HL-60/S4 treated with retinoic acid at 250 ng/mL for 4 days and 3 days (cell line): ENCODE measurements around the gene FAAP100.

Experiments
- in situ Hi-C: fragments of 300-500 bp; cut with MboI; formaldehyde crosslinking; loops from 2 replicates; pipeline ENCODE4 v1.7.0; 2022; ENCODE audit warnings: low sequenced_read_pairs

FAAP100 gene

DNA sequence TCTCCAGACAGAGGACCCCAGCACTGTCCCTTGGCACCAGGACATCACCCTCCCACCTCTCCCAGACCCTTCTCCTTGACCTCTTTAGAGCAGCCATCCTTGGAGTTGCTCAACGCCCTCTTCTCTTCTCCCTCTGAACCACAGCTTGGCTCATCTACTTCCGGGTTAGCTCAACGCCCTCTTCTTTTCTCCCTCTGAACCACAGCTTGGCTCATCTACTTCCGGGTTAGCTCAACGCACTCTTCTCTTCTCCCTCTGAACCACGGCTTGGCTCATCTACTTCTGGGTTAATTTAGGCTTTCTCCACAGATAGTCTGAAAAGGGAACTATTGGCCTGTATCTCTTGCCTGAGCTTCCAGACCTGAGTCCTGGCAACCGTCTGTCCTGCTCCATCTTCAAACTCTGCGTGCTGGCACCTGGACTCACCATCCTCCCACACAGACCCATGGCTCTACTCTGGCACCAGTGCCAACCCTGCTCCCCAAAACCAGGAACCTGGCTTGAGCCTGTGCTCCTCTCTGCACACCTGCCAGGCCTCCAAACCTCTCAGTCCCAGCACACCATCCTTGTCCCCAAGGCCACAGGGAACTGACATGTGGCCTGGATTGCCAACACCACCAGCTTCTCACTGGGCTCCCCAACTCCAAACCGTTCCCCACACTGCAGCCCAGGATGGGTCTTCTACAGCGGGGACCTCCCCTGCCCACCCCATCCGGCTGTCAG is 25.3 kb upstream of the FAAP100 start:
- in situ Hi-C loops, result no loop called here

DNA sequence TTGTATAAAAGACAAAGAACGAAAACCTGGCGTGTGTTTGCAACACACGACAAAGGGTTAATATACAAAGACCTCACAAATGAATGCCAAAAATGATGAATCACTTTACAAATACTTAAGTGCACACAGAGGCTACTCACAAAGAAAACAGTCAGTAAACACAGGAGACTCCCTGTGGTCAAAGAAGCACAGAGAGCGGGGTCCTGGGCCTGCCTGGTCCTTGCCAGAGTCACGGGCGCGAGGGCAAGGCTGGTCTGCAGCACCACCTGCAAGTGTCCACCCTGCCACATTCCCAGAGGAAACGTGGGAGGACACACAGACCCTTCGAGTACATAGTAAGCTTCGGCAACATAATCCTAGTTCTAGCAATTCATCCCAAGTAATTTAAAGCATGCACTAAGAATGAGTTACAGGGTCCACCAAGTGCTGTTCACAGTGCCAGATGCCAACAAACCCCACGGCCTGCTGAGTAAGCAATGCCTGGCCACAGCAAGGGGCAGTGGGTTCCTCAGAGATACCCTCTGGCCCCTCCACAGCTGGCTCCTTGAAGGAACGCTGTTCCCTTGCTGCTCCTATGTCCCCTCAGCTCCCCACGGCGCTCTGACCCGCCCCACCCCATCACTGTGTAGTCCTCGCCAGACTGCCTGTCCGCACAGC is 24.6 kb upstream of the FAAP100 start:
- in situ Hi-C loops, result no loop called here

DNA sequence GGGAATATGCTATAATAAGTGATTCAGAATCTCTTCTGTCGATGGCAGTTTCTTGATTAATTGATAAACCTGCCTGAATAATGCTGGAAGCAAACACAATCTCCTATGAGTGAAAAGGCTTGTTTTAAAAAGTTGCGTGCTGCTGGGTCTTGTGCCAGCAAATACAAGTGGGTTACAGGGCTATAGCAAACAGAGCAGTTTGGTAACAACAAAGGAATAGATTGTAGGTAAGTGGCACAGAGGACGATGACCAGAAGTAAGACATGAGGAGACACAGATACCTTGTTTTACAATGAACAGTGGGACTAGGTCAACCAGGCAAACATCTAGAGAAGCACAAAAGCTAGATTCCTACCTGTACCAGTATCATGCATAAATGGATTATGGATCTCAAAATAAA is 23.7 kb upstream of the FAAP100 start:
- in situ Hi-C loops, result no loop called here

DNA sequence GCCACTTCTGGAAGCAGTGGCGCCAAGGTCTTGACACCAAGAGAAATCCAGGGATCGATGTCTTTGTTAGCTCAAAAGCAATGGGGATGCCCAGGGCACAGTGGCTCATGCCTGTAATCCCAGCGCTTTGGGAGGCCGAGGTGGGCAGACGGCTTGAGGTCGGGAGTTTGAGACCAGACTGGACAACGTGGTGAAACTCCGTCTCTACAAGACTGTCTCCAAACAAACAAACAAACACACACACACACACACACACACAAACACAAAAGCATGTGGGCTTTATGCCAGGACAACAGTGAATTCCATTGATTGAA is 22.4 kb upstream of the FAAP100 start:
- in situ Hi-C loops, result no loop called here

DNA sequence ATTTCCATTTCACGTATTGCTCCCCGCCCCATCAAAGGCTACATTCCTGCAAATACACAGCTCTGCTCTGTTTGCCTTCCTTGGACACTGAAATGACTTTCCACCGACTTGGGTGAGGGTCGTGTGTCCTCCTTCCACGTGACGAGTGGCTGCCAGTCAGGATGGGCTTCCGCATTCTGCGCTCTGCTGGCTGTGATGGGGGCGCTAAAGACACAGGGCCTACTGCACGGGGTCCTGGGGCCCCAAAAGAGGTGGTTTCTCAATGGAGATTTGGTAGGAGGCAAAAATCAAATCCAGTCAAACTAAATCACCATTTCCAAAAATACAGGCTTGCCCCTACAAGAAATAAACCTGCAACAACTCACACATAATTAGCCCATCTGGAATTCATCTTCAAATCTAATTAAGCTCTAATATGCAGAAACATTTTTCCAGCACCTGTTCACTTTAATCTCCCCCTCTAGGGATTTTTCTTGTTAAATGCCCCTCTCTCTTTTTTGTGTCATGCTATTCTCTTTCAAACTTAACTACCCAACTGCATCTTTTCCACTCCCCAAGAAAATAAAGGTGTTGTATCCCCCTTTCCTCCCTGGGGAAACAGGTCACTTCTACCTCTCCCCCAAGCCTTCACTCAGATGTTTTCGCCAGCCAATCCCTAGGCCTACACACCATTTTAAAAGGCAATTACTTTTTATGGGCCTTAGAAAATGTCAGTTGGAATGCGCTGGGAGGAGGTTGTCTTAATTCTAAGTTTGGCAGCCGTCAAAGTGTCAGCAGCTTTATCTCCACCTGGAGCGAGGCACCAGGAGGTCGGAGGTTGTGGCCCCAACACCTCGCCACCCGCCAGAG is 21.9 kb upstream of the FAAP100 start:
- in situ Hi-C loops, result no loop called here

DNA sequence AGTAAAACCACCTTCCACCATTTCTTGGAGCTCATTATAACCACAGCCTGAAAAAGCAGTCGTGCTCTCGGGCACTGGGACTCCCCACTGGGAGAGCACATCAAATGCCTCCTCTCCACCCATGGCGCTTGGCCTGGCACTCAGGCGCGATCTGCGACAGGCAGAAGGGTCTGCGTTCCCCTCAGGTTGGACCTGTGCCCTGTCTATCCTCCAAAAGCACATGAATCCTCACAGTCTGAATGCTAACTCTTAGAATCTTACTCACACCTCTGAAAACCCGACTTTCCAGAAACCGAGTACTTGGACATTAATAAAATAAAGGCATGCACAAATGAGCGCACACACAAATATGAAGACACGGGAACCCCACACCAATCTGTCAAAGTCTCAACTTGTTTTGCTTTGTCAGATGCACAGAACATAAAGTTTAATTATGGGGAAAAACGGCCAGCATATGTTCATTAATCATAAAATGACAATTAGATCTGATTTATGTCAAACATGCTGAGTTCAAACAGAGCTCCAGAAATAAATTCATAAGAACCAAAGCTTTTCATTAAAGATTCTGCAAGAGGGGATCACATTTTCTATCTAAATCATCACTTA is 20.5 kb upstream of the FAAP100 start:
- in situ Hi-C loops, result no loop called here

DNA sequence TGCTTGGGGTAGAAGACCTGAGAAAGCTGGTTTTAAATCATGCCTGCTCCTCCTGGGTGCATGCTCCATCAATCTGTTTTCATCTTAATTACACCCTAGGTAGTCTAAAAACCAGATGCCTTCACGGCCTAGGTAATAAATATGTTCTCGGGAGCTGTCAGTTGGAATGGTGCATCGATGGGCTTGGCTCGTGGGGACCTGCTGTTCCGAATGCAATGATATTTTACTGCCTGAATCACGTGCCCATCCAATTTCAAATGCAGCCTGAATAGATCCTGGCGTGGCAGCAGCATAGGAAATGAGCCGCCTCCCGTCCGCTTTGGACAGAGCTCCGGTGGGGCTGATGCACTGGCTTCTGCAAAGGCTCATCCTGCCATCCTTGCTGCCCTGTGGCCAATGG is 18.8 kb upstream of the FAAP100 start:
- in situ Hi-C loops, result no loop called here

DNA sequence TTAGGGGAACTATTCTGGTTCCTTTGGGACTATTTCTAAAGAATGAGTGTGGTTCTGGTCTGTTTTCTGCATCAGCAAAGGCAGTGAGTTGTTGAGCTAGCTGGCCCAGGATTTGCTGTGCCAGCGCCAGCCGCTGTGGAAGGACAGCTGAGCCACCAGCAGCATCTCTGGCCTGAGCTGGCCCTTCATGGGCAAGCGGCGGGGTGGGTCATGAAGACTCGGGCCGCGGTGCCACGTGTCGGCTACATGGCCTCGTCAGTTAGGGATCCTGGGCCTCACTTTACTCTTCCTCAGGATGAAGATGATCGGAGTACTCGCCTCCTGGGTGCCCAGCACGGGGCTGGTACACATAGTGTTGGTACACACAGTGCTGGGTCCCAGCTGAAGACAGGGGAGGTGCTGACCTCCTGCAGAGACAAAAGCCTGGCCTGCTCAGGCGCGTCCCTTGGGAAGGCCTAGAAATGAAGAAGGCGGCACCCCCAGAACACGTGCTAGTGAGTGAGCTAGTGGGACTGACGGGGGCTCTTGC is 17.9 kb upstream of the FAAP100 start:
- in situ Hi-C loops, result no loop called here

DNA sequence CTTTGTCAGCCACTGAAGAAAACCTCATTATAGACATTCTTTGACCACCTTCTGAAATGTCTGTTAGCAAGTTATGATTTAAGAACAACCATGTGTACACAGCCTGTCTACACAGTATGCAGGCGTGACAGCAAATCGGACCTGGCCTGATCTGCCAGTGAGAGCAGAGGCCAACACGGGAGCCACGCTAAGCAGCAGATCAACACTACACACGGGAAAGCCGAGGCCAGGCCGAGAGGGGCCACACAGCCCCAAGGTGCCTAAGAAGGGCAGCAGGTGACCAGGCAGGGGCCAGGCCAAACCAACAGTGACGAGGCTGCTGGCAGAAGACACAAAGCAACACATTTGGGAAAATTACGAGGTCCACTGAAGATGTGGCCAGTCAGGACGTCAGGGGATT is 16.3 kb upstream of the FAAP100 start:
- in situ Hi-C loops, result no loop called here

DNA sequence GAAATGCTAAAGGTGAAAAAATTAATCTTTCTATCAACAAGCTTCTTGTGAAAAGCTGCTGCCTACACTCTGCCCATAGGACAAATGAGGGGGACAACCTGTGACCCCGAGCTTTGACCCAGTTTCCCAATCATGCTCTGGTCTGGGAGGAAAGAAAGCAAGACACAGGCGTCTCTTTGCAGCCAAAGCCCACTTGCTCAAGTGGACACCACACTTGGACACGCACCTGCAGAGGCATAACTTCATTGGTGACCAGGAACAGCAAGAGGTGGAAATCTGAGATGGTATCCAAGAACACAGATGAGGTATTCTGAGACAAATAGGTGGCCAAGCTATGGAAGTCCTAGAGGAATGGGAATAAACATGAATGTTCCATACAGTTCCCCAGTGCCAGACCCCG is 15.0 kb upstream of the FAAP100 start:
- in situ Hi-C loops, result no loop called here

DNA sequence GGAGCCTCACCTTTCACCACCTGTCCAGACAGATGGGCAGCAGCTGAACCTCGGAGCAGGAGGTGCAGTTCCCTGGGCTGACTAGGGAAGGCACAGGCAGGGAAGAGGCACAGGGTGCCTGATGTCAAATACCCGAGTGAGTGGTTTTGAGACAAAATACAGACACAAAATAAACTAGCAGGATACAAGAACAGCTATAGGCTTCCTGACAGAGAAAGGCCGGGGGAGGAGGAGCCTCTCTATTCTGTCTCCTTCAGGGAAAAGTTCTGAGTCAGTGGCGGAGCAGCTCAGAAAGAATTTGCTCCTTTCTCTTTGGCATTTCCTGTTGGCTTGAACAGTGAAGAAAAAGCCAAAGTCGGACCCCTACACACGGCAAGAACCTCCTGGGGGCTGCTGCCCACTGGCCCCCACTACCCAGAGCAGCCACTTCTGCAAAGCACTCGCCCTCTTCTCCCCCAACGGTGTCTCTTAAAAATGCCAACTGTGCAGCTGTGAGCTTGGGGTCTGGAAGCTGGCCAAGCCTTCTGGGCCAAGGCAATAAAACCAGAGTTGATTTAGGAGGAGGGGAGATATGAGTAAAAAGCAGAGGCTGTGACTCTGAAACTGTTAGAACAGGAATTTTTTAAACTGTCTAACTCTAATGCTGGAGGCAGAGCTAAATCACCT is 14.4 kb upstream of the FAAP100 start:
- in situ Hi-C loops, result no loop called here

DNA sequence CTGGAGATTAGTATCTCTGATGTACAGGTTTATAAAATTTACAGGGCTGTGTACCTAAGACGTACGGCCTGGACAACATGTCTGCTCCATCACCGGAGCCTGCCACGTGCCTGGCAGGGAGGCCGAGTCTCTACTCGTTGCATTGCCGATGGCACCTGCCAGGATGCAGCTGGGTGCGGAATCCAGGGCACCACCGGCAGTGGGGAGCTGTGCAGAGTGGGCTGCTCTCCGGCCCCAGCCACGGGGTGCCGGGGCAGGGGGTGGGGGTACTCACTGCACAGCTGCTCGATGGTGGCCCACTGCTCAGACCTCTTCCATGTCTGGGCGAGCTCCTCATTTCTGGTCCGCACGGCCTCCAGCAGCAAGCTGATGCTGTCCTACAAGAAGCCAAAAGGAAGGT is 13.1 kb upstream of the FAAP100 start:
- in situ Hi-C loops, result no loop called here

DNA sequence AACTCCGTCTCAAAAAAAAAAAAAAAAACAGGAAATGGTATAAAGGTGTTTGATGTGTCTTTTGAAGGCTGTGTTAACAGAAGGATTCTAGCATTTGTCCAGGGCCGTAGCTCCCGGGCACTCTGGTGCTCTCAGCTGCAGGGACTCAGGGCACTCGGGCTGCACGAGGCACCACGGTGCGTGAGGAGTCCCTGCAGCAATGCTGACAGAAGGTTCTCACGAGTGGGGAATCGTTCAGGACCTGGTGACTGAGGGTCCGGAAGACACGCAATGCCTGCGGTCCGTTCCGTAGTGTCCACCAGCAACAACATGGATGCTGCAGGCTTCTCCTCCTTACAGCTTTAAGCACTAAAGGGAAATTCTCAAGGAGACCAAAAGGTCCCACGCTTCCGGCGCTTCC is 12.6 kb upstream of the FAAP100 start:
- in situ Hi-C loops, result no loop called here

DNA sequence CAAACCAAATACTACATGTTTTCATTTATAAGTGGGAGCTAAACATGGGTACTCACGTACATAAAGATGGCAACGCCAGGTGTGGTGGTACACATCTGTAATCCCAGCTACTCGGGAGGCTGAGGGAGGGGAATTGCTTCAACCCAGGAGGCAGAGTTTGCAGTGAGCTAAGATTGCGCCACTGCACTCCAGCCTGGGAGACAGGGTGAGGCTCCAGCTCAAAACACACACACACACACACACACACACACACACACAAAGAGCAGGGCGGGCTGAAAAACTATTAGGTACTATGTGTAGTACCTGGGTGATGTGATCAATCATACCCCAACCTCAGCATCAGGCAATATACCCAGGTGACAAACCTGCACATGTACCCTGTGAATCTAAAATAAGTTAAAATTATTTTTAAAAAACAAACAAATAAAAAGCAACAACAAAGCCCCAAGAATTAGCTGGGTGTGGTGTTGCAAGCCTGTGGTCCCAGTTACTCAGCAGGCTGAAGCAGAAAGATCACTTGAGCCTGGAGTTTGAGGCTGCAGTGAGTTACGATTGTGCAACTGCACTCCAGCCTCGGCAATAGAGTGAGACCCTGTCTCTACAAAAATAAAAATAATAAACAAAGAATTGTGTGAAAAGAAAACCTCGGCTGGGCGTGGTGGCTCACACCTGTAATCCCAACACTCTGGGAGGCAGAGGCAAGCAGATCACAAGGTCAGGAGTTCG is 11.9 kb upstream of the FAAP100 start:
- in situ Hi-C loops, result no loop called here

DNA sequence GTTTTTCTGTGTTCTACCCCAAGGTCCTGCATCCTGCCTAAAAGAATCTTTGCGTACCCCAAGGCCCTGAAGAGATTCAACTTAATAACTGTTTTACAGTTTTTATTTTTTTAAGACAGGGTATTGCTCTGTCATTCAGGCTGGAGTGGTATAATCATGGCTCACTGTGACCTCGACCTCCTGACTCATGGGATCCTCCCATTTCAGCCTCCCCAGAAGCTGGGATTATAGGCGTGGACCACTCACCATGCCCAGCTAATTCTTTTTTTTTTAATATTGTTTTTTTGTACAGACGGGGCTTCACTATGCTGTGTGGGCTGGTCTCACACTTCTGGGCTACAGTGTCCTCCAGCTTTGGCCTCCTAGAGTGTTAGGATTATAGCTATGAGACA is 9.3 kb upstream of the FAAP100 start:
- in situ Hi-C loops, result no loop called here

DNA sequence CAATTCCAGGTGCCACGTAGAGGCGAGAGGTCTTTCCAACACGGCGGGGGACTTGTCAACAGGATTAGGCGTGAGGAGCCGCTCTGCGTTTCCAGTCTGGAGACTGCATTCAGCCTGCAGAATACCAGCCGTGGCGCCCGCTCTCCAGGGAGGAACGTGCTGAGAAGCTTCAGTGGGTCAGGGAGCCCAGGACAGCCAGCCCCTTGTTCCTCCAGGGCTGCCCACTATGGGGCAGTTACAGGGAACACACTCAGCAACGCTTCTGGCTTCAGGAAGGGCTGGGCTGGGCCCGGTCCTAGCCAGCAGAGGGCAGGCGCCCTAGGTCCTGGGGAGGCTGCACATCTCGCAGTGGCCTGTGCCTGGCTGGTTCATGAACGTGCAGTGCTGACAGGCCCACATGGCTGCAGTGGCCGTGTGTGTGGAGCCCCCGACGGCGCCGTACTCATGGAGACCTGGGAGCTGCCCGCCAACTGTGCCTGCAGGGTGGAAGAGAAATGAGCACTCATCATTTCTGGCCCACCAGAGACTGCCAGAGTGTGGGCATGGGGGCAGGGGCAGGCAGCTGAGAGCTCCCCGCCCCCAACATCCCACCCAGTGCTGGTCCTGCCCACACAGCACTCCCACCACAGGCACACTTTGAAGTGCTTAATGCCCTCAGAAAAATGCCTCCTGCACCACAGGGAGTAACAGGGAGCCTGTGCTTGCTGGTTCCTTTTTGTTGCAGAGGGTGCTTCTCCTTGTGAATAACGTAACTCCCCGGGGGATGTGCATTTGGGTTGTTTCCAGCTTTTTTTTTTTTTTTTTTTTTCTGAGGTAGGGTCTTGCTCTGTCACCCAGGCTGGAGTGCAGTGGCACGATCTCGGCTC is 7.0 kb upstream of the FAAP100 start:
- in situ Hi-C loops, result no loop called here

DNA sequence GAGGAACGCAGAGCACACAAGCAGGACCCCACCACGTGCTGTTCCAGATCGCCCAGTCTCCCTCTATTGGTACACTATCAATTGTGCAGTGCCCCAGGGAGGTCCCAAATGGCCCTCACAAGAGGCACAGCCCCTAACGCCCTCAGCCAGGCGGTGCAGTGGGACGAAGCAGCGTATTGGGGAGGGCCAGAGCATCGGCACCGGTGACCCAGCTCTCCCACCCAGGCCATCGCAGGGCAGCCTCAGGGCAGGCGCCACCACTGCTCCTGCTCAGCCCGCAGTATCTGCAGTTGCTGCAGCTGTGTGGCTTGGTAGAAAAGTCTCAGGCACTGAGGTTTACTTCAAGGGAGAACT is 5.9 kb upstream of the FAAP100 start:
- in situ Hi-C loops, result no loop called here

DNA sequence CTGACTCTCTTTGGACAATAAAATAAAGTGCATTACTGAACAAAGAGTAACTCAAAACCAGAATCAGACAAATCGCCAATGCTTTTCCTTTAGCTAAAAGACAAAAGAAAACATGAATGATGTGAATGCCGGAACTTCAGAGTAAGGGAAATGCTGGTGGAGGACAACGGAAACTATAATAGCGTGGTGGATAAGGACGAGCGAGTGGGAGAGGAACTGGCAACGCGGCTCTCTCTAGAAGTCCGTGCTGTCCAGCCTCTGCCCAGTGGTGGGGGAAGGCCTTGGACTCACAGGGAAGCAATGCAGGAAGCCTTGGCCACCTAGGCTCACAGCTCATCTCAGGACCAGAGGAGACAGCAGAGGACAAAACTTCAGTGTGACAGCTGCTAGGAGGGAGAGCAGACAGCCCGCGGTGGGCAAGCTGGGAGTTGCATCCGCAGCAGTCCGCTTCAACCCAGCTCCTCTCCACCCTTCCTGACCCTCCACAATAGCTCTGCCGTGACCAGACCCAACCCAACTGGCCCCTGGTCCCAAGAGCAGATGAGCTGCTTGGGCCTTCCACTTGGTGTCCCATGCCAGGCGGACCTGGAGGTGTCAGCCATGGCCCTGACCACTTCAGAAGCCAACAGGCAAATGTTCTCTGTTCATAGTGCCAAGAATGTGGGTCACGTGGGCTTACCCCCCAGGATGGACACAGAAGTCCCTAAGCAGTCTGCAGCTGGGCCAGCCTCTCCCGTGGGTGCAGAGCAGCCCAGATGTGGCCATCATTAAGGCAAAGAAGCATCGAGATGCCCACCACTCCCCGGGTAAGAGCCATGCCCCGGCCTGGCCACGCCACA is 5.3 kb upstream of the FAAP100 start:
- in situ Hi-C loops, result no loop called here

DNA sequence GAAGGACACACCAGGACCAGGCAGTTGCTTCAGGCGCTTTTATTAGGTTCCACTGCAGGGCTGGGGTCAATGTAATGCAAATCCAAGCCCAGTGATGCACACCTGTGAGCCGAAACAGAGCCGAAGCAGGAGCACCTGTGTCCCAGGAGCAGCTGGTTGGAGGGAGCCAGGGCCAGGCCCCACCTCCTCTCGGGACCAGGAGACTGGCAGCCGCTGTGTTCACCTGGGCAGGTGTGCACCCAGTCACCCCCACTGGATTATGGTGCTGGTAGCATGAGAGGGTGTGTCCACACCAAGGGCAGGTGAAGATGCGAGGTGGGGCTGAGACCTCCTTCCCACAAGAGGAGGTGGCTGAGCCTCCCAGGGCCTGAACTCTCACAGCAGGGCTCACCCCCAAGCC is 4.7 kb upstream of the FAAP100 start:
- in situ Hi-C loops, result no loop called here
